GM21825 (cell line): ENCODE data around the gene TSPAN5.

Source experiments
- ATAC-seq: cut with Tn5 transposase; IDR thresholded peaks from one replicate; pipeline ENCODE4 v1.9.1; 2021; ENCODE audit warnings: mild to moderate bottlenecking, moderate library complexity; ENCODE audit not compliant: unreplicated experiment

Gene TSPAN5

GRCh38 chr4:98646422-98646821, 12.0 kb downstream of the TSPAN5 start:
- no peak for ATAC-seq

GRCh38 chr4:98645527-98645926, 12.9 kb downstream of the TSPAN5 start:
- no peak for ATAC-seq

GRCh38 chr4:98643755-98644154, 14.7 kb downstream of the TSPAN5 start:
- no peak for ATAC-seq

- ATAC-seq = no peak
These were observed 15.4 kb downstream of the TSPAN5 start for GRCh38 chr4:98642991-98643426.

GRCh38 chr4:98641906-98642668, 16.3 kb downstream of the TSPAN5 start:
- no peak for ATAC-seq

- no peak for ATAC-seq
These were observed 17.0 kb downstream of the TSPAN5 start for GRCh38 chr4:98641376-98641775.

- peak; percentile 77 for ATAC-seq
These were observed 18.9 kb downstream of the TSPAN5 start for GRCh38 chr4:98639523-98639922.

GRCh38 chr4:98639108-98639507, 19.3 kb downstream of the TSPAN5 start:
- no peak for ATAC-seq

- no peak for ATAC-seq
These were observed 19.8 kb downstream of the TSPAN5 start for GRCh38 chr4:98638661-98639060.

- no peak for ATAC-seq
These were observed 24.4 kb downstream of the TSPAN5 start for GRCh38 chr4:98634061-98634460.

- no peak for ATAC-seq
These were observed 25.3 kb downstream of the TSPAN5 start for GRCh38 chr4:98633159-98633558.

- no peak for ATAC-seq
These were observed 26.2 kb downstream of the TSPAN5 start for GRCh38 chr4:98632258-98632657.

- no peak for ATAC-seq
These were observed 26.9 kb downstream of the TSPAN5 start for GRCh38 chr4:98631506-98631905.

- ATAC-seq = no peak
These were observed 27.5 kb downstream of the TSPAN5 start for GRCh38 chr4:98630737-98631454.

- ATAC-seq = no peak
These were observed 30.7 kb downstream of the TSPAN5 start for GRCh38 chr4:98627531-98628257.

- ATAC-seq = no peak
These were observed 32.1 kb downstream of the TSPAN5 start for GRCh38 chr4:98626350-98626749.

GRCh38 chr4:98625920-98626319, 32.5 kb downstream of the TSPAN5 start:
- no peak for ATAC-seq

GRCh38 chr4:98625399-98625798, 33.0 kb downstream of the TSPAN5 start:
- ATAC-seq = no peak

GRCh38 chr4:98624642-98625041, 33.8 kb downstream of the TSPAN5 start:
- ATAC-seq = no peak

GRCh38 chr4:98624144-98624543, 34.3 kb downstream of the TSPAN5 start:
- no peak for ATAC-seq

GRCh38 chr4:98623126-98623802, 35.1 kb downstream of the TSPAN5 start:
- no peak for ATAC-seq
